Embryonic facial prominence (tissue), 1 donor: ENCODE data around the gene ZNF480.
"Not testable (repeated sequence)": the region's sequence is repeated elsewhere in the genome, so short reads cannot be mapped to it uniquely, and the experiment has no call there.

ENCODE experiments used
- DNase-seq: peaks from one replicate; pipeline ENCODE4 v3.0.0-alpha.2; 2016; ENCODE audit errors: extremely low spot score

The ZNF480 gene

DNA sequence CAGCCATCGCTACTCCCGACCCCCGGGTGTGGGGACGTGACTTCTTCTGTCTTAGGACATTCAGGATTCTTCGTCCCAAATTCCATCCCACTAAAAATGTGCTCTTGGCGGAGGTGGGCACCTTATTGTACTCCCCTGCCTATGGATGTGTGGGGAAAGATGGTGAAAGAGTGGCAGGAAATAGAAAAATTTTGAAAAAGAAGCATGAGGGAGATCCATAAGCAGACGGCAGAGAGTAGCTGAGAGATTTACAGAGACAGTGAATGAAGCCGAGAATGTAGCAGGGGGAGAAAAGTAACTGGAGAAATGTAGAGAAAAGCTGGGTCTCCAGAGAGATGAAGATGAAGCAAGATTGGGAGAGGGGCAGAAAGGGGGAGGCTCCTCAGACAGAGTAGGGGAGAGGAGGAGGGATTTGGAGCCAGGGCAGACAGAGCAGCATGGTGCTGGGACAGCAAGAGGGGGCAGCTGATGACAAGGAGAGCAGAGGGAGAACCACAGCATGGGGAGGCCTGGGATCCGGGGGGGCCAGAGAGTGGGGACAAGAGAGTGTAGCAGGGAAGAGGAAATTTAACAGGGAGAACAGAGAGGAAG, 39.9 kb downstream of the ZNF480 start:
- DNase-seq: no peak

- not testable (repeated sequence) for DNase-seq
Observed at GRCh38 chr19:52339022-52339421, 42.1 kb downstream of the ZNF480 start.

DNA sequence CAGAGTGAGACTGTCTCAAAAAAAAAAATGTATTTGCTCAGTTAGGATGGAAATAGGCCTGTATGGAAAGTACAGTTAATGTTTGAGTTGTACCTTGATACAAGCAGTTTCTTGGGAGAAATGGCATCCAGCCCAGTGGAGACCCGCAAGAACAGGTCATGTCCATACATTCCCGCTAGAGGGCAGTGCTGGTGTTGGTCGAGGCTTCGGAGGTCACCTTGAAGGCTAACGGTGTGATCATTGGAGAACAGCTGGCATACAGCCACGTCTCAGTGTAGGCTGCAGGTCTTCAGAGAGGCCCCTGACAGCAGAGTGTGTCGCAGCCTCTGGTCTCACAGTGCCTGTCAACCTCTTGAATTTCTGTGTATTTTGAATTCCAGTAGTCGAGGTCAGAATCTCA, 46.6 kb downstream of the ZNF480 start:
- no peak for DNase-seq

DNA sequence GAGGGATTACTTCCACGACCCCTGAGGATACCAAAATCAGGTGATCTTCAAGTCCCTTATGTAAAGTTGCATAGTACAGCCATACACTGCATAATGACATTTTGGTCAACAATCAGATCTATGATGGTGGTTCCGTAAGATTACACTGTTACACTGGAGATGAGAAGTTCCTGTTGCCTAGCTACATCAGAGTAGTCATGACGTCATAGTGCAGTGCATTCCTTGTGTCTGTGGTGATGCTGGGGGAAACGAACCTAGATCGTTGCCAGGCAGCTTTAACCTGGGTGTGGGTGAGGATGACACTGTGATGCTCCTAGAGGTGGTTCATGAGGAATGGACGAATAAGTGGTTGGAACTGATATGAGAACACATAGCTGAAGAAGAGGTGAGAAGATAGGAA, 48.2 kb downstream of the ZNF480 start:
- DNase-seq: no peak

GRCh38 chr19:52351512-52351911, 54.5 kb downstream of the ZNF480 start:
- no peak for DNase-seq

DNA sequence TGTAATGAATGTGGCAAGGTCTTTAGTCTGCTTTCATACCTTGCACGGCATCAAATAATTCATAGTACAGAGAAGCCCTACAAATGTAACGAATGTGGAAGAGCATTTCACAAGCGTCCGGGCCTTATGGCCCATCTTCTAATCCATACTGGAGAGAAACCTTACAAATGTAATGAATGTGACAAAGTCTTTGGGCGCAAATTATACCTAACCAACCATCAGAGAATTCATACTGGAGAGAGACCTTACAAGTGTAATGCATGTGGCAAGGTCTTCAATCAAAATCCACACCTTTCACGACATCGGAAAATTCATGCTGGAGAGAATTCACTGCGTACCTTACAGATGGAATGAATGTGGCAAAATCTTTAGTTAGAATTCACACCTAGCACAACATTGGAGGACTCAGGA, 69.5 kb downstream of the ZNF480 start:
- DNase-seq: no peak

DNA sequence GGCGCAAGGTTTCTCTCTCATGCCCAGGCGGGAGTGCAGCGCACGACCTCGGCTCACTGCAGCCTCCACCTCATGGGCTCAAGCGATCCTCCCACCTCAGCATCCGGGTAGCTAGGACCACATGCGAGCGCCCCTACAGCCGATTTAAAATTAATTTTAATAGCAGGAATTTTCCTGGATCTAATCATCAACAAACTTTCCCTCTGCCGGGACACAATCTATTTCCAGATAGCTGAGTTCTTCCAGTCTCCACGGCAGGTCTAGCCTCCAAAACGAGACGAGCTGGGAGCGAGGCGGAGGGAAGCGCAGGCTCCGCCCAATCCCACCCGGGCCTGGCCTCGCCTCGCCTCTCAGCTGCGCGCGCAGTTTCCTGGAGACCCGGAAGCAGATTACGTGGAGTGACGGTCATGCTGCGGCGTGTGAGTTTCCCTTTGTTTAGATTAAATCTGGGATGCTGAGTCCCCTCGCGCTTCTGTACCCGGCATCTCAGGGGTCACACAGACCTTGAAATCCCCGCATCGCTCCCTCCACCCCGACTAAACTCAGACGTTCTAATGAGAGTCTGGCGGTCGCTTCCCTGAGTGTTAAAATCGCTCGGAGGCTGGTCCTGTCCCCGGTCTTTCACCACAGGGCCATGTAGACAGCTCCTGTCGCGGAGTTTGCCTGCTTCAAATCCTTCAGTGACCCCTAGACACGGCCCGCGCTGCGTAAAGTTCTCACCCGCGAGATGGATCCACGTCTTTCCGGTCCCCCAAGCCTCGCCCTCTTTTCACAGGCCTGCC, 72.8 kb downstream of the ZNF480 start, which contains the start of gene ZNF880:
Gene ZNF880, plus strand, starts transcription at position 365 of the 782 bp plus-strand sequence. Its CDS starts 43 bp downstream, at position 408.
- peak; percentile 92 for DNase-seq

DNA sequence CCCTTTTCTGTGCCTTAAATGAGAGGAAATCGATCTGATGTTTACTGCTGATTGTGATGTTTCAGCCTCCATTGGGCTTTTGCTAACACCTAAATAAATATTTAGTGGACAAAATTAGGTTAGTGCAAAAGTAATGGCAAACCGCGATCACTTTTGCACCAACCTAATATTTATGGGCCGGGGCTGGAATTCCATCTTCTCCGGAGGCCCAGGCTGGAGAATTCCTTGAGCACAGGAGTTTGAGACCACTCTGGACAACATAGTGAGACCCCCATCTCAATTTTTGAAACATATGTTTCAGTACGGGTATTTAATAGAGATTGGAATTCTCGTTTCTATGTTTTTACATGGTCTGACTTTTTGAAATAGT, 73.4 kb downstream of the ZNF480 start:
- no peak for DNase-seq
